Fibroblast of lung (primary cell): ENCODE measurements around the gene TSEN15. TPM values are rescaled to one million over a fixed set of nuclear protein-coding genes. Genes with fewer than 3 reads are reported as not detected.

Experiments
- DNase-seq, 2 donors: peaks; one replicate each; pipeline versions ENCODE4 v3.0.0 to v3.0.0-alpha.2; 2010; ENCODE audit warnings: low read depth in 2 of 2
- H2AFZ ChIP-seq: 2 replicates; pipeline ENCODE4 v1.5.1; 2012; ENCODE audit warnings: low read length, control low read depth, inconsistent platforms
- H3K27ac ChIP-seq: 2 replicates; pipeline ENCODE4 v1.5.1; 2011; ENCODE audit warnings: low read length, control low read depth; ENCODE audit not compliant: insufficient read depth
- H3K27me3 ChIP-seq: 2 replicates; pipeline ENCODE4 v1.5.1; 2011; ENCODE audit warnings: mild to moderate bottlenecking, low read length; ENCODE audit not compliant: control insufficient read depth, insufficient read depth
- H3K36me3 ChIP-seq: 2 replicates; pipeline ENCODE4 v1.5.1; 2011; ENCODE audit warnings: low read length; ENCODE audit not compliant: control insufficient read depth, insufficient read depth
- H3K4me1 ChIP-seq: 2 replicates; pipeline ENCODE4 v1.5.1; 2011; ENCODE audit warnings: low read length; ENCODE audit not compliant: control insufficient read depth, insufficient read depth; ENCODE audit errors: extremely low read depth
- H3K4me2 ChIP-seq: 2 replicates; pipeline ENCODE4 v1.5.1; 2011; ENCODE audit warnings: low read length, control low read depth; ENCODE audit not compliant: insufficient read depth; ENCODE audit errors: extremely low read depth
- H3K4me3 ChIP-seq, 4 experiments: fragments of 200-600 bp in 1 of 4; sonication (generic) in 1 of 4; replicated peaks in 1 of 4; 2 replicates each; pipeline ENCODE4 v1.5.1; 2011 to 2016; ENCODE audit warnings: low read length in 4 of 4, low read depth in 3 of 4, mild to moderate bottlenecking in 3 of 4, control low read depth in 2 of 4, inconsistent platforms in 1 of 4, mixed read lengths in 1 of 4; ENCODE audit not compliant: insufficient read depth in 1 of 4; ENCODE audit errors: control extremely low read depth in 1 of 4
- H3K79me2 ChIP-seq: 2 replicates; pipeline ENCODE4 v1.5.1; 2012; ENCODE audit warnings: mild to moderate bottlenecking, low read length, inconsistent platforms; ENCODE audit not compliant: control insufficient read depth, insufficient read depth
- H3K9ac ChIP-seq: 2 replicates; pipeline ENCODE4 v1.5.1; 2011; ENCODE audit warnings: mild to moderate bottlenecking, low read length, control low read depth; ENCODE audit not compliant: insufficient read depth
- H3K9me3 ChIP-seq: 2 replicates; pipeline ENCODE4 v1.5.1; 2012; ENCODE audit warnings: low read depth, low read length; ENCODE audit not compliant: control insufficient read depth, insufficient read depth
- H4K20me1 ChIP-seq: 2 replicates; pipeline ENCODE4 v1.5.1; 2011; ENCODE audit warnings: low read length; ENCODE audit not compliant: control insufficient read depth, insufficient read depth; ENCODE audit errors: extremely low read depth
- CTCF ChIP-seq, 2 donors: IDR thresholded peaks in 1 of 2; conservative IDR thresholded peaks in 1 of 2; 1 replicate in 1 of 2; 2 replicates in 1 of 2; pipeline ENCODE4 v1.5.1; 2011 to 2012; ENCODE audit warnings: low read length in 2 of 2, control low read depth in 1 of 2, inconsistent platforms in 1 of 2, low read depth in 1 of 2, mild to moderate bottlenecking in 1 of 2
- EZH2 ChIP-seq: IDR thresholded peaks from 2 replicates; pipeline ENCODE4 v1.5.1; 2012; ENCODE audit warnings: low read length, control low read depth, mild to moderate bottlenecking; ENCODE audit errors: missing control alignments
- polyA minus RNA-seq: library from RNA; depleted of rRNA, polyadenylated mRNA; stranded (reverse); fragments of >200 nt; gene quantifications from 2 replicates; pipeline ENCODE4 v1.2.3, GENCODE V29; 2011; ENCODE audit warnings: low replicate concordance
- polyA plus RNA-seq, 2 donors: library from polyadenylated mRNA; depleted of rRNA in 1 of 2; stranded (reverse) in 1 of 2; unstranded in 1 of 2; fragments of >200 nt; gene quantifications; 2 replicates each; pipeline ENCODE4 v1.2.1, GENCODE V29; 2011 to 2012; ENCODE audit warnings: missing spikeins in 1 of 2
- total RNA-seq: library from RNA; depleted of rRNA; stranded (reverse); fragments of >200 nt; gene quantifications from 2 replicates; pipeline ENCODE4 v1.2.1, GENCODE V29; 2014

The TSEN15 gene
- total RNA-seq = 31.6 and 53.7 TPM in 2 replicates
- 54.4 and 74.2 TPM in 2 replicates for polyA plus RNA-seq
- 40.5 and 47.1 TPM in 2 replicates for polyA plus RNA-seq (2012)
- 32.9 and 49.0 TPM in 2 replicates for polyA minus RNA-seq

GRCh38 chr1:184051485-184052193 lies at the start of gene TSEN15:
Gene TSEN15 (plus strand): TSS chr1:184051730. CDS start chr1:184051756, 26 bp downstream.
- DNase-seq = peak; percentile 82 to 87
- TF ChIP-seq CTCF (conservative IDR thresholded peaks at IDR 0.05 in 1 of 2, IDR thresholded peaks at IDR 0.05 in 1 of 2; ENCODE audit: low read depth in 1 of 2, low read length in 2 of 2) (no peak), EZH2 (no peak)

GRCh38 chr1:184002071-184002470 lies 49.5 kb upstream of the TSEN15 start:
- H3K36me3 ChIP-seq = no peaks in the 10 kb centered on the region
- H3K4me1 ChIP-seq = peaks cover 4% of the 10 kb centered on the region
- H3K27me3 ChIP-seq = no peaks in the 10 kb centered on the region
- TF ChIP-seq EZH2 = no peak
- TF ChIP-seq CTCF (conservative IDR thresholded peaks at IDR 0.05 in 1 of 2, IDR thresholded peaks at IDR 0.05 in 1 of 2; ENCODE audit: low read depth in 1 of 2, low read length in 2 of 2) = no peak
- no peak overlapping the region for H3K9ac ChIP-seq
- H3K4me2 ChIP-seq = no peak overlapping the region
- no peaks in the 10 kb centered on the region for H4K20me1 ChIP-seq
- no peak overlapping the region for H3K4me3 ChIP-seq
- H2AFZ ChIP-seq = peak overlapping the region; percentile 42
- H3K79me2 ChIP-seq = no peaks in the 10 kb centered on the region
- H3K27ac ChIP-seq = peak overlapping the region; percentile 56
- DNase-seq = peak; percentile 72 to 97
- H3K9me3 ChIP-seq = no peaks in the 10 kb centered on the region

More at GRCh38 chr1:184051485-184052193, at the start of gene TSEN15:
- H3K4me1 ChIP-seq = peaks cover 6% of the 10 kb centered on the region
- no peaks in the 10 kb centered on the region for H3K9me3 ChIP-seq
- no peaks in the 10 kb centered on the region for H3K27me3 ChIP-seq
- peak within 1 kb of the TSS; percentile 69 for H3K9ac ChIP-seq
- H4K20me1 ChIP-seq = no peaks in the 10 kb centered on the region
- H3K36me3 ChIP-seq = no peaks in the 10 kb centered on the region
- H2AFZ ChIP-seq = peak within 1 kb of the TSS; percentile 66
- H3K4me3 ChIP-seq = peak within 1 kb of the TSS; percentile 43 to 90 (median 62)
- H3K27ac ChIP-seq = peak within 1 kb of the TSS; percentile 75
- peaks cover 22% of the 10 kb centered on the region for H3K79me2 ChIP-seq
- peak within 1 kb of the TSS; percentile 87 for H3K4me2 ChIP-seq

GRCh38 chr1:184004935-184005334 lies 46.6 kb upstream of the TSEN15 start:
- H3K9me3 ChIP-seq = no peaks in the 10 kb centered on the region
- no peak for DNase-seq
- H3K36me3 ChIP-seq = no peaks in the 10 kb centered on the region
- no peak overlapping the region for H3K4me2 ChIP-seq
- no peak overlapping the region for H3K9ac ChIP-seq
- H2AFZ ChIP-seq = no peak overlapping the region
- H3K27me3 ChIP-seq = no peaks in the 10 kb centered on the region
- H3K27ac ChIP-seq = no peak overlapping the region
- H3K4me3 ChIP-seq = no peak overlapping the region
- peaks cover 4% of the 10 kb centered on the region for H3K4me1 ChIP-seq
- no peaks in the 10 kb centered on the region for H3K79me2 ChIP-seq
- no peaks in the 10 kb centered on the region for H4K20me1 ChIP-seq
- TF ChIP-seq EZH2 (no peak), CTCF (conservative IDR thresholded peaks at IDR 0.05 in 1 of 2, IDR thresholded peaks at IDR 0.05 in 1 of 2; ENCODE audit: low read depth in 1 of 2, low read length in 2 of 2) (no peak)
